Activated CD4-positive, alpha-beta T cell treated with anti-CD3 and anti-CD28 coated beads, Interleukin-2, amount 50 U/mL, for 4 hours (primary cell): ENCODE data around the gene LRRN2.
"Not testable (repeated sequence)": the region's sequence is repeated elsewhere in the genome, so short reads cannot be mapped to it uniquely, and the experiment has no call there.

Source experiments
- DNase-seq, 2 experiments: peaks; one replicate each; pipeline ENCODE4 v3.0.0-alpha.2; 2020

LRRN2 gene

DNA sequence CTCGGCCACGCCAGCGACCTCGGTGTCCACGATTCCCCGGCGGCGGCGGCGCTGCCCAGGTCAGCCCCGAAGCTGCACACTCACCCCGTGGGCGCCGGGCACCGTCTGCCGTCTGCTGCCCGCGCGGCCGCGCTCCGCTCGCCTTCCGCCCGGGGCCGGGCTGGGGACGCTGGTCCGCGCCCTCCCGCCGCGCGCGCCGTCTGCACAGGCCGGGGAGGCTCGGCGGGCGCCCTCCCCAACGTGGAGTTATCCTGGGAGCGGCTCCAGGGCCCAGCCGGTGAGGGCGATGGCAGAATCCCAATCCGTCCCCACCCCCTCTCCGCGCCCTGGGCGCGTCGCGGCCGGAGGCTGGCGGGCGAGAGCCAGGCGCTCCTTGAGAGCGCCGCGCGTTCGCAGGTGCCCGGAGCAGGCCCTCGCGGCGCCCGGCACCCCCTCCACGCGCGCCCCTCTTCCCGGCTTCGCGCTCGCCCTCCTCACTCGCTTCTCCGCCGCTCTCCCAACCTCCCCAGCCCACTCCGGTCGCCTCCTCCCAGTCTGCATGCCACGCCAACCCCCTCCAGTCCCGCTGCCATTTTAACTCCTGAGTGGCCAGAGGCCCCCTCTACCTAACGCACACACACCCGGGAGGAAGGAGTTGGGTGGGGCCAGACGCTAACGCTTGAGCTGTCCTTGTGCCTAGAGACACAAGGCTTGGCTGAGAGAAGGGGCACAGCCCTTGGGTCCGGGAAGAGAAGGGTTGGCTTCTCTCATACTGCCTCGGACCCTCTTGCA, at the start of gene LRRN2:
Gene LRRN2, minus strand, starts transcription at position 503 of the 771 bp plus-strand sequence. CDS start 65,746 bp downstream, outside the sequence.
- DNase-seq, result no peak

DNA sequence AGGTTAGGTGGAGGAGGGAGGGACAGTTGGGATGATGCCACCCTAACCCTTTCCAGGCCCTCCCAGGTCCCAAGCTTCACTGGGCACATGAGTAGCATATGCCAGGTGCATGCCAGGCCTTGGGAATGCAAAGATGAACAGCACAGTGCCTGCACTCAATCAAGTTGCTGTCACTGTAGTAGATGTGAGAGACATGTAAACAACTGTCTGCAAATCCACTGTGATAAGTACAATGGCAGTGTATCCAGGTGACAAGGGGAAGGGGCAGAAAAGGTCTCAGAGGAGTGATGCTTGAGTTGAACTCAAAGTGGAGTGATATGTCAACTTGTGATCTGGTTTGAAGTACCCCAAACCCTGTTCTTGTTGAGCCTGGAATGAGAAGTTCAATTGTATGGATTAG, 49.5 kb upstream of the LRRN2 start:
- no peak for DNase-seq

DNA sequence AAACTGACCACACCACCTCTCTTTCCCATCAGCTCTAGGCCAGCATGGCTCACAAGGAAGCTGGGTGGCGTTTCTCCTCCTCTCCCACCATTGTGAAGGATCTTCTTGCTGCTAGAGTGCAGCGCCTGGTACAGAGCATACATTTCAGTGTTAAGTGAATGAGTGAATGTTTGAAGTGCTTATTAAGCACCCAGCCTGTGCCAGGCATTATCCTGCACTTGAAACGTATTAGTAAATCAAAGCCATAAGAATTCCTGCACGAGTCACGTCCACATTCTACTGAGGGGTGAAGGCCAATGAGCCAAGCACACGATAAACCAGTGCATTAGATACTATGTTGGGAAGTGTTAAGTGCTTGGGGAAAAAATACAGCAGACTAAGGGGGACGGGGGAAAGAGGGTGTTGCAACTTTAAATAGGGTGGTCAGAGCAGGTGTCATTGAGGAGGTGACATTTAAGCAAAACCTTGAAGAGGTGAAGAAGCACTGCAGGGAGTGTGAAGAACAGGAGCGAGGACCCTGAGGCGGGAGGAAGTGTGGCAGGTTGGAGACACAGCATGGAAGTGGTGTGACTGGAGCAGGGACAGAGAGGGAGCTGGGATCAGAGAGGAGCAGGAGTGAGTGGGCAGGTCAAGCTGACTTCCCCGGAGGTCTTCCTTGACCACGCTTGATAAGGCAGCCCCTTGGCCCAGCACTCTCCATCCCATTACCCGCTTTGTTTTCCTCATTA, 48.5 kb upstream of the LRRN2 start:
- DNase-seq, result no peak

DNA sequence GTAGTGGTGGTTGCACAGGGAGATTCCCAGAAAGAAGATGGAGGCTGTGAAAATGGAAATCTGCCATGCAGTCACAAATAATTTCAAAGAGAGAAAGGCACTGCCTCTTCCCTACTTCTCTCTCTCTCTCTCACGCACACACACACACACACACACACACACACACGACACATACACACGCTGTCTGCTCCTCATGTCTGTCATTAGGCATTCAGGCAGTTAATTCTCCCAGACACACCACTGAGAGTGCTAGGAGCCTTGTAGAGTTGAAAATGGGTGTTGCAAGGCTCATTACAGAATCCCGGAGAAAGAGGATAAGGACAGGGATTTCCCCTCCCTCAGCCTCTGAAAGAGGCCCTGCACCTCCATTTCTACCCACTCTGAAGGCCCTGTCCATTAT, 47.8 kb upstream of the LRRN2 start:
- DNase-seq, result no peak

DNA sequence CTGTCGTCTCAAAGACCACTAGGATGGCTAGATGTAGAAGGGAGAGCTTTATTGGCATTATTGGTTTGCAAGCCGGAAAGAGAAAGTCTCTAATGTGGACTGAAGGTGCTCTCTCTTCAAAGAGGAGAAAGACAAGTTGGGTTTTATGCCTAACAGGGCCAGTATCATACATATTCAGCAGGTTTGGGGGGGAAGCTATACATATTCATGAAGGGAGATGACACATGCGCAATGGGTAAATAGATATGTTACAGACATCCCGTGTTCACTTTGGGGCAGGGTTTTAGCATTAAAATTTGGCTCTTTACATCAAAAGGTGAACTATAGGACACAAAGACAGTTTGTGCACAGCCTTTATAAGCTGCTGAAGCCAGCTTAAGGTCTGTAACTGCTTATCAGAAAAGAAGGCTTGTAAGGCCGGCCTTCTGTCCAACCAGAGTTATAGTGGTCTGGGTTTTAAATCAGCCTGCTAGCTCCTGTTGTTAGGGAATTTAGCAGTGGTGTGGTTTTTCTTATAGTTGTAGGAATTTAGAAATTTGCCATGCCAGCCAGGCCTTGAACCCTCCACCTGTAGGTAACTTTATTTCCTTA, 46.5 kb upstream of the LRRN2 start:
- no peak for DNase-seq

DNA sequence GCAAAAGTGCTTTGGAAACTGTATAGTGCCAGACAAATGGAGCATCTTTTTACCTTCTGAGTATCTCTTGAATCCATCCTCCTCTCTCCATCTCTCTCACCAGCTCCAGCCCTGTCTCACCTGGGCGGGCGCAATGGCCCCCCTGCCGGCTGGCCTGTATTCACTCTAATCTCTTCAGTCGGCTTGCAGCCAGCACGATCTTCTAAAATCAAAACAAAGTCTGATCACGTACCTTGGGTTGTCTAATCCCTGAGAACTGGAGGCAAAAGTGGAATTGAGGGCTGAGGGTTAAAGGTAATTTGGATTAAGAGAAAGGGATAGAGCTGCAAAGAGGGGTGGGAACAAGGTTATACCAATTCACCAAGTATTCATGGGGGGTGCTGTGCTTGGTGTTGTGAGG, 46.0 kb upstream of the LRRN2 start:
- no peak for DNase-seq

DNA sequence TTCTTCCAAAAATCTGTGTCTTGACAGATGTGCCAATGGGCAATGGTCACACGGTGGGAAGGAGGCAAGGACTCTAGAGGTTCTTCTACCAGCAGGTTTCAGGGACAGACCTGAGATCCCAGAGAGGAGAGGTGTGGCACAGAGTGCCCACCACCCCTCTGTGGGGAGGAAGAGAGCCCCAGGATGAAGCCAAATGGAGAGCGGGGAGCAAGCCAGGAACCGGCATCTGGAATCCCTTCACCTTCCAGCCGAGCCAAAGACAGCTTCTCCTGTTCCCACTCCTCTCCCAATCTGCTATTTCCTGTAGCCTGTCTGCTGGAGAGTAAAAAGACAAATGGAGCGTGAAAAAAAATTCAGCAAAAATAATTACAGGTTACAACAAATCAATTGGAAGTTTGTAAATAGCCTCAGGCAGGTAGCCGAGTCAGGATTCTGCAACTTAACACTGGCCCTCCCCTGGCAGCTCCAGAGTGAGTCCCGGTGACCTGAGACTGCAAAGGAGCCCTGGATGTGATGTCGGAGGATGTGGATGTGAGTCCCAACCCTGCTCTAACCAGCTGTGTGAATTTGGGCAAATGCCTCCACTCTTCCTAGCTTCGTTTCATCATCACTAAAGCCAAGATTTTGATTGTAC, 45.4 kb upstream of the LRRN2 start:
- no peak for DNase-seq

DNA sequence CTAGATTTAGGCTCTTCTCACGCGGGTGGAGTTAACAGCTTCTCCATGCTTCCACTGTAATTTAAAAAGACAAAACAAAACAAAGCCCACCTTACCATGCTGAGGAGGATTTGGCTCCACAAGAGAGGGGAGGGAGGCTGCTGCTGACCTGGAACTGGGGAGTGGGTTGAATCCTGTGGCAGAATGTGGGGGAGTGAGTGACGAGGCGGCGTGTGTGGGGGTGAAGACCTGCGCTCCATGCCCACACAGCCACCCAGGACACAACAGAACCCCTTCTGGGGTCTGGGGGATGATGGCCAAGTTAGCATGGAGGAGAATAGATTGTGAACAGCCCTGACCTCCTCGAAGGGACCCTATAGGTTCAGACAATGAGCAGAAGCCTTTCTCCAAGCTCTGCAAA, 44.0 kb upstream of the LRRN2 start:
- DNase-seq, result no peak

DNA sequence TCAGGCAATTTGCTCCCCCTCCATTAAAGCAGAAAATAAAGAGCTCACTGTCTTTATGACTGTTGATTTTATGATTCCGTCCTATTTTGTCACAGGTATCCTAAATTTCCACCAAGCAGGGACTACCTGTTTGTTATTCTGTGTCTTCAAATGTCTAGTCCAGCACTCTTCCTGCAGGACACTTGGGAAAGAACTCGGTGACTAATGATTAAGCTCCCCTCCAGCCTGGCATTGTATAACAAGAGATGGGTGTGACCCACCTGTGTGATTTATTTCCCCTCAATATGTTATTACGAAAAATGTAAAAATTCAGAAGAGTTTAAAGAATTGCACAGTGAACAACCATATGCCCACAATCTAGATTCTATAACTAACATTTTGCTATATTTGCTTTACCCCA, 42.9 kb upstream of the LRRN2 start:
- DNase-seq, result no peak

DNA sequence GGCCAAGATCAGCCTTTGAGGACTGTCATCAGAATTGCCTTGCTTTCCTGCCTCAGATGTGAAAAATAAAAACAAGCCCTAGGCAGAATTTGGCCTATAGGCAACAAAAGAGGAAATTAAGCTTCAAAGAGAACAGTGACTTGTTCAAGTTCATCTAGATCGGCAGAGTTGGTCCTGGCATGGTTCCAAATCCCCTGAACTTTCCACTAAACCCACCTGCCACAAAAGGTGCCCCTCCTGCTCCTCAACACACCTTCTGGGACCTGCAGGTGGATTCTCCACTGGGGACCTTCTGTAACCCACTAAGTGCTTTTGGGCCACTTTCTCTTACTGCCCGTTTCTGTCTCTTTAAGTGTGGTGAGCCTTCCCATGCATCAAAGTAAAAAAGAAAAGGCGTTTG, 42.5 kb upstream of the LRRN2 start:
- DNase-seq, result no peak

DNA sequence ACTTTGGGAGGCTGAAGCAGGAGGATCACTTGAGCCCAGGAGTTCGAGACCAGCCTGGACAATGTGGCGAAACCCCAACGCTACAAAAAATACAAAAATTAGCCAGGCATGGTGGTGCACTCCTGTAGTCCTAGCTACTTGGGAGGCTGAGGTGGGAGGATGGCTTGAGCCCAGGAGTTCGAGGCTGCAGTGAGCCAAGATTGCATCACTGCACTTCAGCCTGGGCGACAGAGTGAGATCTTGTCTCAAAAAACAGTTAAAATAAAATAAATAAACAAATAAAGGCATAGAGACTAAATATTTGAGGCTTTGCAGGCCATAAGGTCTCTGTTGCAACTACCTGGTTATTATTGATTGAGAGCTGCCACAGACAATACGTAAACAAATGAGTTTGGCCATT, 41.9 kb upstream of the LRRN2 start:
- DNase-seq, result not testable (repeated sequence)

DNA sequence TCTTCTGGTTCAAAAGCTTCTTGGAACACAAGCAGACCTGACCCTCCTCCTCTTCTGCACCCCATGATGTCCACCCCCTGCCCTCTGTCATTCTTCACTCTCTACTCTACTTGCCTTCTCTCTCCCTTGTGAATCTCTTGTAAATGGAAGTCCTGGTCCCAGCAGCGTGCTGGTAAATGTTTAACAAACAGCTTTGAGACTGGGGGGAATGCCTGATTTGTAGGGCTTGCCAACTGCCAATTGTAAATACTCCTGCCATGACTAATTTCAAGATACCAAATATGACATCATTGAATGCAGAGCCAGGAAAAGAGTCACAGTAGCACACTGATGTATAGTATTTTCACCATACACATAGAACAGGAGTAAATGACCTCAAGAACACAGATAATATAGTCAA, 40.9 kb upstream of the LRRN2 start:
- DNase-seq, result no peak

DNA sequence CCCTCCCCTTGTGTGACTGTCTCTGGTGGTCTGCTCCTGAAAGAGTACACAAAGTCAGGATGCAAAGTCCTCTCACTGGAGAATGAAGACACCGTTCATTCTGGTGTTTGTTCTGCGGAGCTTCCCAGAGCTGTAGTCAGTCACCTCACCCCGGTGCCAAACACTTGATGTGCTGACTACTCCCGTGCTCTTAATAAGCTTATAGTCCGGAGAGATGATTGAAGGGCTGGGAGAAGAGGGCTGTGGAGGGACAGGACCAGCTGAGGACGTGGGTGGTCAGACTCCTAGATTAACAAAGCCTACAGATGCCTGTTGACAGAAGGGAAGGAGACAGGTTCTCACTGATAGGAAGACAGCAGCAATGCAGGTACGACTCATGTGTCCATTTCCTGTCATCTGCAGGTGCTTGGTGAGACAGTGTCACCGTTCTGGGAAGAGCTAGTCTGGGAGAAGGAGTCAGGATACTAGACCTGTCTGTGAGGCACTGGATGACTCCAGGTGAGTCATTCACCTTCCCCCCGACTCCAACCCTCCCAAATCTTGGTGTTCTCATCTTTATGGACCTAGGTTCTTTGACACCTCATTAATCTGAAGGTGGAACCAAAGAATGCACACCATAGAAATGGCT, 40.4 kb upstream of the LRRN2 start:
- no peak for DNase-seq

DNA sequence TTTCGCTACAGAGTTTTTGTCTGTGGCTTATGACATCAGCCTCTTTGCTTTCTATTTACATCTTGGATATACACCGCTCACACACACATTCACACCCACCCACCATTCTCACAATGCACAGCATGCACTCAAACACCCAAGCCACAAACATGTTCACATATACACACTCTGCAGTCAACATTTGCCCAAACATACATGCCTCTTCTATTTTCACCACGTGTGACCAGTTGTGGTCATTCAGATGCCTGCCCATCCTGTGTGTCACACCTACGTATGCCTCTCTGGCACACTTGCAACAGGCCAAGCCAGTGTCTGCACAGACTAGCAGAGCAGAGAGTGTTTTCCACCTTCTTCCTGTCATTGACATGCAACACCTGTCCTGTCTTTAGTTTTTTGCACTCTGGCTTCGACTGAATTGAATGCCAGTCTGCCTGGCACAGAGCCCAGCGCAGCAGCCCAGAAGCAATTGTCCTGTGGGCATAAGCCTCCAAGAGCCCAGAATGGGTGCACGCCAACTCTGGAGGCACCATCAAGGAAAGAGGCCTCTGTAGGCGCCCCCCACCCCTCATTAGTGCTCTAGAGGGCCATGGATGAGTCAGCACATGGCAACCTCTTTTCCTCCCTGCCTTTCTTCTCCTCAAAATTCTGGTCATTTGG, 37.7 kb upstream of the LRRN2 start:
- DNase-seq, result no peak

DNA sequence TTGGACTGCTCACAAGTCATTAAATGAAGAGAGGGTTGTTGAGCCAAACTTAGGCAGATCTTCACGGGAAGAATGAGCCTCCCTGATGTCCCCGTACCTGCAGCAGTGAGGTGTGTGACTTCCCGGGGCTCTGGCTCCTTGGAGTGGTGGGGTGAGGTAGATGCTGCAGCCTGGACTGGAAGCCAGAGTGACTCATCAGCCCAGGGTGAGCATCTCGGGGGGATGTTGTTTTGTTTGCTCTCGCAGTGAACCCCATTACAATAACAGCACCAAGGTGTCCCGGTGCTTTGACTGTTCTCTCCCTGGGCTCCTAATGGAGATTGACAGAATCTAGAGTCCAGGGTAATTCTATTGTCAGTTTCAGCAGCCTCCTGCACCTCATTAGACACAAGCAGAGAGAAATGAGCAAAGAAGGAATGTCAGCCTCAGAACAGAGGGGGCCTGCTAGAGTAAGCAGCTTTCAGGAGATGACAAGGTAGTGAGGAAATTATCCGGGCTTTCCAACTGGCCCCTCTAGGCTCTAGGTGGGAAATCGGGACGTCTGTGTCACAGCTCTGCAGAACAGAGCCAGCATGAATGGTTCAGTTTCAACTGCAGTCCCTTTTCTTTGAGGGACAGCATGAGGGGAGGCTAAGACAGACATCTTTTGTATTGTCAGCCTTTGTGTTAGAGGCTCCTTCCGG, 36.0 kb upstream of the LRRN2 start:
- DNase-seq, result no peak

DNA sequence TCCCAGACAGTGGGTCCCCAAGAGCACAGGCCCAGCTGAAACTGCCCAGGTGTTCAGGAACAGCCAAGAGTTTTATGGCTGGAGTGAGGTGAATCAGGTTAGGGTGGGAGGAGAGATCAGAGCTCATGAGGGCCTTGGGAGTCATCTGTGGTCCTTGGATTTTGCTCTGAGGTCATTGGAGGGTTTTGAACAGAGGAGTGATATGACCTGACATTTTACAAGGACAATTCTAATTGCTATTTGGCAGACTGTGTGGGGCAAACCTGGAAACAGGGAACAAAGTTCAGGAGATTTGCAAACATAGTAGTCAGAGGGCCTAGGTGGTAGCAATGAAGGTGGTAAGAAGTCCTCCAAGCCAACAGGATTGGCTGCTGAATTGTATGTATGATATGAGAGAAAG, 31.1 kb upstream of the LRRN2 start:
- DNase-seq, result no peak

DNA sequence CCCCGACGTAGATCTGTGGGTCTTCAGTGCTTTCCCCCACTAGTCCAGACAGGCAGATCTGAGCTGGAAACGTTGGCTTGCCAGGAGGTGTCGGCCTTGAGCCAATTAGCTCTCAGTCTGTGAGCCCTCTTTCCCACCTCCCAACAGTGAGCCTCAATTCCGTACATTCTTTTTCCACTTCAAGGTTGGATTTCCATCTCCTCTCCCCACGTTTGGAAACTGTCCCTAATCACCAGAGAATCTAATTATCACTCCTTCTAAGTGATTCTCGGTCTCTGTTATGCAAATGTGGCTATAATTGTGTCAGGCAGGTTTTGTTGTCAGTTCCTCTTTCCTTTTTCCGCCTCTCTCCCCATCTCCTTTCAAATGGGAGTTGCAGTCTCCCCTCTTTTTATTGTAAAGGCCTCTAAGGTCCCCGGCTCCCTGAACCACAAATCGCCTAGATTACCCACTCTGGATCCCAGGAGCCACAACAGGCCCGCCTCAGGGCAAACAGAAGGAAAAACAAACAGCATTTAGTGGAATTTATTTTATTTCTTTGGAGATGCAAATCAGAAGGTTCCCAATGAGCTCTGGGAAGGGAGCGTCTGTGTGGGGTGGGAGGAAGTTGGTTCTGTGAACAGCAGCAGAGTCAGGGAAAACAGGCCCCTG, 29.4 kb upstream of the LRRN2 start:
- DNase-seq, result no peak

DNA sequence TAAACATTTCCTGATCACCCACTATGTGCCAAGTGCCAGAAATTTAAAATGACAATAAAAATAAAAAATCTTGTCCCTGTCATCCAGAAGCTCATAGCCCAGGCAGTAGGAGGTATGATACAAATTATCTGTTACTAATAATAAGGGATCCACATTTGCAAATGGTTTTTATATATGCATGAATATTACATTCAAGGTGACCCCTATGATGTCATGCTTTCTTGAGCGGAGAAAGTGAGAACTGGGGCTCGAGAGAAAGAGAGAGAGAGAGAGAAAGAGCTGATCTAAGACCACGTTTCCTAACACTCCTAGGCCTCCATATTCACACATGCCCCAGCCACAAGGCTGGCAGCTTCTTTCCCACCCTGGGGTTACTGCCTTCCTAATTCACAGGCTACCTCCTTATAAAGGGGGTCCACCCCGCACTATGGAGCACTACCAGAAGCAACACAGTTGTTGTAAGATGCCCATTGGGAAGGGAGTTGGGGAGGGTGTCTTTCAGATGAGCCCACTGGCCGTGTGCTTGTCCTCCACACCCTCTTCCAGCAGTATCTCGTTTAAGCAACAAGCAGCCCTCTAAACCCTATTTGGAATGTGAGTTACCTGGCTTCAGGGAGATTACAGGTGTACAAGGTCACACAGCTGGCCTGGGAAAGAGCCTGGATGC, 28.8 kb upstream of the LRRN2 start:
- no peak for DNase-seq

DNA sequence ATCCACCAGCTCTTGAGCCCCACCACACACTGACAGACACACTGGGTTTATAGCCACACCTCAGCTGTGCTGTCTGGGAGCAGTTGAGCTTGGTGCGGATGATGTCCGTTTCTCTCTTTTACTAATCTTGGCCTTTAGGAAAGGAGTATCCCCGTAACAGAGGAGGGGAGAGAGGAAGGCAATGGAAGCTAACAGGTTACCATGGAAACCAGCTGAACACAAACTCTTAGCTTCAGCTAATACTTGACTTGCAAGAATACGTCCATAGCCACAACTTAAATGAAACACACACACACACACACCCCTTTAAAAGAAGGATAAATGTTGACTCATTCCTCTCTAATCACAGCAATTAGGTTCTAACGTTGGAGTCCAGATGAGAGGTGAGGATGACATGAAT, 28.0 kb upstream of the LRRN2 start:
- no peak for DNase-seq

DNA sequence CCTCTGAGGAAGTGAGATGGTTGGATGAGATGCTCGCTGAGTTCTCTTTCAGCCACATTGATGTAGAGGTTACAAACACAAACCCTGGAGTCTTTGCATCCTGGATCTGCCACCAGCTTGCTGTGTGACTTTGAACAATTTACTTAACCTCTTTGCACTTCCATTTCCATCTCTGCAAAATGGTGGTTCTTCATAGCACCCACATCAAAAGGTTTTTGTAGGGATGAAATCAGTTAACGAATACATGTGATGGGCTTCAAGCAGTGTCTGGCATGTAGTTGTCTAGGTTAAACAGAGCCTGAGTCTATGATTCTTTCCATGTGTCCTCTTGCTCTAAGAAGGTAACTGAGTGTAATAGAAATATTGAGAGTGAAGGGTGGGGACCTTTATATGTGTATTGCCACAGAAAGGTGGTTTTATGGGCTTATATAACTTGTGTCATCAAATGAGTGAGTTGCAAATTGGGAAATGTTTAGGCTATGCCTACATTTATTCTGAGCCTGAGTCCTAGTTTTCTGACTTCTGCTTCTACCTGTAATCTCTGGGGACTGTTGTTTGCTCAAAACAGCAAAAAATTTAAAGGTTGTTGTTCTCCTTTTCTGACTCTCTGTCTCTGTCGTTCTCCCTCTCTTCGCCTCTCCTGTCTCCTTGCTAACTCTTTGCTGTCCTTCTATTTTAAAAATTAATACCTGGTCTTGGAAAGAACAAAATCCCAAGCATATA, 27.3 kb upstream of the LRRN2 start:
- DNase-seq, result no peak
